Activated CD4-positive, alpha-beta T cell treated with anti-CD3 and anti-CD28 coated beads, Interleukin-2, amount 10 ng/mL, durations not matched to agents 7 days and 5 days (primary cell): ENCODE measurements around the gene ARHGAP25. TPM values are rescaled to one million over a fixed set of nuclear protein-coding genes. Genes with fewer than 3 reads are reported as not detected.
A peak's percentile ranks its signal among the peaks of the same experiment; 100 is the strongest.

Experiments
- CTCF ChIA-PET: fragments of 350-600 bp; sonication (Branson Sonifier 250); formaldehyde crosslinking; loops from one replicate; lab custom pipeline; 2021; ENCODE audit warnings: antibody characterized with exemption; lab: Charles Lee
- POLR2A ChIA-PET: fragments of 350-600 bp; sonication (Branson Sonifier 250); formaldehyde crosslinking; loops from one replicate; lab custom pipeline; 2021; ENCODE audit warnings: antibody characterized with exemption; lab: Charles Lee
- DNase-seq: peaks from one replicate; pipeline ENCODE4 v3.0.0-alpha.2; 2020
- H3K27ac Mint-ChIP-seq: one replicate; pipeline ENCODE4 v1.8.0; 2021; ENCODE audit warnings: mild to moderate bottlenecking, moderate library complexity, mixed read lengths
- H3K27me3 Mint-ChIP-seq: one replicate; pipeline ENCODE4 v1.8.0; 2021; ENCODE audit warnings: mixed read lengths
- H3K36me3 Mint-ChIP-seq: one replicate; pipeline ENCODE4 v1.8.0; 2021; ENCODE audit warnings: low read depth, mixed read lengths
- H3K4me1 Mint-ChIP-seq: one replicate; pipeline ENCODE4 v1.8.0; 2021; ENCODE audit warnings: mixed read lengths
- H3K4me3 Mint-ChIP-seq: one replicate; pipeline ENCODE4 v1.8.0; 2021; ENCODE audit warnings: mild to moderate bottlenecking, moderate library complexity, mixed read lengths
- H3K9me3 Mint-ChIP-seq: one replicate; pipeline ENCODE4 v1.8.0; 2021; ENCODE audit warnings: mixed read lengths
- total RNA-seq, 2 experiments: library from RNA; stranded (reverse); gene quantifications; one replicate each; pipeline ENCODE4 v1.2.3, GENCODE V29; 2021

ARHGAP25 gene
- total RNA-seq, 2 experiments from 2014 or later = 94.9 to 97.8 TPM

GRCh38 chr2:68746408-68746807 lies 11.8 kb downstream of the ARHGAP25 start:
- Mint-ChIP-seq H3K4me1 (peaks cover 89% of the 10 kb centered on the region), H3K9me3 (no peaks in the 10 kb centered on the region), H3K27ac (no peak overlapping the region), H3K4me3 (no peak overlapping the region), H3K27me3 (no peaks in the 10 kb centered on the region), H3K36me3 (peaks cover 77% of the 10 kb centered on the region)
- peak; percentile 3 for DNase-seq
- ChIA-PET POLR2A (no interaction called here), CTCF (interaction anchor here (0.7 to 1.5 kb wide), 5 partner anchors 8 to 281 kb away, joined by 3 read pairs; no protein-coding TSS in a partner anchor)

GRCh38 chr2:68747413-68747812 lies 12.8 kb downstream of the ARHGAP25 start:
- H3K4me3 Mint-ChIP-seq = no peak overlapping the region
- H3K36me3 Mint-ChIP-seq = peaks cover 76% of the 10 kb centered on the region

GRCh38 chr2:68747900-68748299 lies 13.3 kb downstream of the ARHGAP25 start:
- peak; percentile 4 for DNase-seq
- Mint-ChIP-seq H3K27ac (peak overlapping the region; percentile 60), H3K36me3 (peaks cover 73% of the 10 kb centered on the region), H3K4me1 (peaks cover 91% of the 10 kb centered on the region), H3K27me3 (no peaks in the 10 kb centered on the region), H3K4me3 (no peak overlapping the region), H3K9me3 (no peaks in the 10 kb centered on the region)
- ChIA-PET POLR2A (no interaction called here), CTCF (interaction anchor here (0.6 to 7.7 kb wide), 5 partner anchors 8 to 178 kb away, joined by 3 to 82 read pairs (median 4); no protein-coding TSS in a partner anchor)

More at GRCh38 chr2:68747413-68747812, 12.8 kb downstream of the ARHGAP25 start:
- ChIA-PET CTCF (interaction anchor here (1.0 to 7.7 kb wide), 3 partner anchors 7 to 178 kb away, joined by 3 to 82 read pairs (median 4); no protein-coding TSS in a partner anchor), POLR2A (no interaction called here)
- peaks cover 91% of the 10 kb centered on the region for H3K4me1 Mint-ChIP-seq
- DNase-seq = peak; percentile 3
- H3K9me3 Mint-ChIP-seq = no peaks in the 10 kb centered on the region
- H3K27ac Mint-ChIP-seq = peak overlapping the region; percentile 60
- no peaks in the 10 kb centered on the region for H3K27me3 Mint-ChIP-seq

- POLR2A ChIA-PET = no interaction called here
- Mint-ChIP-seq H3K4me1 (peaks cover 91% of the 10 kb centered on the region), H3K27me3 (no peaks in the 10 kb centered on the region), H3K27ac (peak overlapping the region; percentile 60), H3K9me3 (no peaks in the 10 kb centered on the region), H3K4me3 (no peak overlapping the region), H3K36me3 (peaks cover 73% of the 10 kb centered on the region)
- CTCF ChIA-PET = interaction anchor here (0.6 to 7.7 kb wide), 8 partner anchors 9 to 879 kb away, joined by 3 to 82 read pairs (median 4); no protein-coding TSS in a partner anchor
- no peak for DNase-seq
Measured at GRCh38 chr2:68748568-68748967, 14.0 kb downstream of the ARHGAP25 start.

- peaks cover 90% of the 10 kb centered on the region for H3K4me1 Mint-ChIP-seq
- DNase-seq = no peak
- H3K4me3 Mint-ChIP-seq = no peak overlapping the region
- ChIA-PET CTCF (interaction anchor here (0.9 to 7.7 kb wide), 8 partner anchors 9 to 878 kb away, joined by 3 to 82 read pairs (median 6); partner anchors contain the start of gene ARHGAP25), POLR2A (interaction anchor here (0.7 kb wide), 1 partner anchor 22 kb away, joined by 3 read pairs; no protein-coding TSS in a partner anchor)
- H3K27me3 Mint-ChIP-seq = no peaks in the 10 kb centered on the region
- peak overlapping the region; percentile 57 for H3K27ac Mint-ChIP-seq
- peaks cover 71% of the 10 kb centered on the region for H3K36me3 Mint-ChIP-seq
- H3K9me3 Mint-ChIP-seq = peaks cover 4% of the 10 kb centered on the region
Measured at GRCh38 chr2:68749345-68749744, 14.7 kb downstream of the ARHGAP25 start.

GRCh38 chr2:68750592-68751396 lies 16.2 kb downstream of the ARHGAP25 start:
- Mint-ChIP-seq H3K36me3 (peaks cover 67% of the 10 kb centered on the region), H3K4me3 (no peak overlapping the region), H3K27ac (peak overlapping the region; percentile 72), H3K9me3 (peaks cover 4% of the 10 kb centered on the region), H3K27me3 (no peaks in the 10 kb centered on the region), H3K4me1 (peaks cover 87% of the 10 kb centered on the region)
- DNase-seq = no peak
- POLR2A ChIA-PET = interaction anchor here (0.6 to 1.2 kb wide), 3 partner anchors 9 to 1006 kb away, joined by 3 to 4 read pairs (median 3); no protein-coding TSS in a partner anchor
- CTCF ChIA-PET = interaction anchor here (0.9 to 7.7 kb wide), 29 partner anchors 11 to 286 kb away, joined by 3 to 82 read pairs (median 6); partner anchors contain the start of genes APLF, ARHGAP25 and FBXO48

- Mint-ChIP-seq H3K9me3 (peaks cover 11% of the 10 kb centered on the region), H3K4me3 (peak overlapping the region; percentile 15), H3K4me1 (peaks cover 88% of the 10 kb centered on the region), H3K27me3 (no peaks in the 10 kb centered on the region), H3K27ac (peak overlapping the region; percentile 72), H3K36me3 (peaks cover 69% of the 10 kb centered on the region)
- peak; percentile 93 for DNase-seq
- CTCF ChIA-PET = interaction anchor here (0.6 to 7.7 kb wide), 36 partner anchors 8 to 639 kb away, joined by 3 to 82 read pairs (median 5); partner anchors contain the start of genes APLF, ARHGAP25 and FBXO48
- POLR2A ChIA-PET = interaction anchor here (0.6 to 1.2 kb wide), 3 partner anchors 10 to 167 kb away, joined by 3 to 4 read pairs (median 3); no protein-coding TSS in a partner anchor
Measured at GRCh38 chr2:68751397-68752339, 17.1 kb downstream of the ARHGAP25 start.

GRCh38 chr2:68753318-68753717 lies 18.7 kb downstream of the ARHGAP25 start:
- ChIA-PET POLR2A (no interaction called here), CTCF (interaction anchor here (0.7 to 7.7 kb wide), 9 partner anchors 11 to 93 kb away, joined by 3 to 82 read pairs (median 3); no protein-coding TSS in a partner anchor)
- DNase-seq = no peak

GRCh38 chr2:68755071-68755470 lies 20.5 kb downstream of the ARHGAP25 start:
- Mint-ChIP-seq H3K27ac (peak overlapping the region; percentile 33), H3K36me3 (peaks cover 77% of the 10 kb centered on the region), H3K4me1 (peaks cover 91% of the 10 kb centered on the region), H3K9me3 (peaks cover 25% of the 10 kb centered on the region), H3K27me3 (no peaks in the 10 kb centered on the region), H3K4me3 (peak overlapping the region; percentile 12)
- ChIA-PET CTCF (interaction anchor here (0.9 to 3.8 kb wide), 5 partner anchors 9 to 83 kb away, joined by 3 to 29 read pairs (median 4); no protein-coding TSS in a partner anchor), POLR2A (no interaction called here)
- DNase-seq = no peak

More at GRCh38 chr2:68753318-68753717, 18.7 kb downstream of the ARHGAP25 start:
- Mint-ChIP-seq H3K9me3 (peaks cover 19% of the 10 kb centered on the region), H3K4me1 (peaks cover 87% of the 10 kb centered on the region), H3K27me3 (no peaks in the 10 kb centered on the region), H3K27ac (peak overlapping the region; percentile 43), H3K4me3 (peak overlapping the region; percentile 25), H3K36me3 (peaks cover 70% of the 10 kb centered on the region)

GRCh38 chr2:68756178-68756577 lies 21.6 kb downstream of the ARHGAP25 start:
- Mint-ChIP-seq H3K27ac (no peak overlapping the region), H3K36me3 (peaks cover 76% of the 10 kb centered on the region), H3K4me1 (peaks cover 86% of the 10 kb centered on the region), H3K9me3 (peaks cover 25% of the 10 kb centered on the region), H3K27me3 (no peaks in the 10 kb centered on the region), H3K4me3 (no peak overlapping the region)
- ChIA-PET CTCF (interaction anchor here (0.8 to 1.8 kb wide), 4 partner anchors 10 to 82 kb away, joined by 3 to 5 read pairs (median 4); no protein-coding TSS in a partner anchor), POLR2A (no interaction called here)
- DNase-seq = no peak

- Mint-ChIP-seq H3K27ac (no peak overlapping the region), H3K4me1 (peaks cover 86% of the 10 kb centered on the region), H3K4me3 (no peak overlapping the region), H3K36me3 (peaks cover 75% of the 10 kb centered on the region), H3K9me3 (peaks cover 25% of the 10 kb centered on the region), H3K27me3 (no peaks in the 10 kb centered on the region)
- ChIA-PET CTCF (interaction anchor here (0.8 to 1.8 kb wide), 4 partner anchors 9 to 155 kb away, joined by 3 to 6 read pairs (median 4); no protein-coding TSS in a partner anchor), POLR2A (no interaction called here)
- DNase-seq = no peak
Measured at GRCh38 chr2:68757081-68757480, 22.5 kb downstream of the ARHGAP25 start.
